Activated T-cell treated with anti-CD3 and anti-CD28 coated beads, Interleukin-2, amount 50 U/mL, for 24 hours (primary cell): ENCODE results near the gene ZNF276.
"Not testable (repeated sequence)": the region's sequence is repeated elsewhere in the genome, so short reads cannot be mapped to it uniquely, and the experiment has no call there.

ENCODE experiments used
- DNase-seq: peaks from one replicate; pipeline ENCODE4 v3.0.0-alpha.2; 2020
- H3K27ac Mint-ChIP-seq: 2 replicates; pipeline ENCODE4 v1.8.0; 2020; ENCODE audit warnings: mild to moderate bottlenecking, mixed read lengths
- H3K27me3 Mint-ChIP-seq: 2 replicates; pipeline ENCODE4 v1.8.0; 2020; ENCODE audit warnings: mixed read lengths
- H3K36me3 Mint-ChIP-seq: 2 replicates; pipeline ENCODE4 v1.8.0; 2020; ENCODE audit warnings: low read depth, mixed read lengths
- H3K4me1 Mint-ChIP-seq: 2 replicates; pipeline ENCODE4 v1.8.0; 2020; ENCODE audit warnings: low read depth, mixed read lengths
- H3K4me3 Mint-ChIP-seq: 2 replicates; pipeline ENCODE4 v1.8.0; 2020; ENCODE audit warnings: mild to moderate bottlenecking, moderate library complexity, mixed read lengths
- H3K9me3 Mint-ChIP-seq: 2 replicates; pipeline ENCODE4 v1.8.0; 2020; ENCODE audit warnings: mixed read lengths

The ZNF276 gene

DNA sequence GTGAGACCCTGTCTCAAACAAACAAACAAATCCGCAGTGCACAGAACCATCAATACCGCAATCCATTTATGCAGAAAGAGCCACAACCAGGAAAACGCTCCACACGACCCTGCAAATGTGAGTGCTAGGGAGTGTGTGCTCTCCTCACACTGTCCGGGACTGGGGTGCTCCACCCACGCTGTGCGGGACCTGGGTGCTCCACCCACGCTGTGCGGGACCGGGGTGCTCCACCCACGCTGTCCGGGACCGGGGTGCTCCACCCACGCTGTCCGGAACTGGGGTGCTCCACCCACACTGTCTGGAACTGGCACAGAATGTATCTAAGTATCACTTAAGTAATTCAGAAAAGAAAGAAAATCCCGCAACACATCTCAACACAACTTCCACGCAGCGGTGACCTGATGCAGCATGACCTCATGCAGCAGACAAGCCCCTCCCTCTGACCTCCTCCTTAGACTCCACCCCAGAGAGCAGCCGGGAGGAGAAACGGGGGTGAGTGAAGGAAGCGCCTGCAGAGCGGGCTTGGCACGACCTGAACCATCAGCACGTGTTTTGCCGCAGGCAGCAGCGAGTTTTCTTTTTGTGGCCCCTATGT, 38.5 kb downstream of the ZNF276 start:
- Mint-ChIP-seq H3K27ac (peak overlapping the region; percentile 86), H3K4me3 (no peak overlapping the region), H3K9me3 (no peaks in the 10 kb centered on the region), H3K36me3 (peaks cover 94% of the 10 kb centered on the region), H3K27me3 (no peaks in the 10 kb centered on the region), H3K4me1 (peaks cover 33% of the 10 kb centered on the region)
- DNase-seq = no peak

DNA sequence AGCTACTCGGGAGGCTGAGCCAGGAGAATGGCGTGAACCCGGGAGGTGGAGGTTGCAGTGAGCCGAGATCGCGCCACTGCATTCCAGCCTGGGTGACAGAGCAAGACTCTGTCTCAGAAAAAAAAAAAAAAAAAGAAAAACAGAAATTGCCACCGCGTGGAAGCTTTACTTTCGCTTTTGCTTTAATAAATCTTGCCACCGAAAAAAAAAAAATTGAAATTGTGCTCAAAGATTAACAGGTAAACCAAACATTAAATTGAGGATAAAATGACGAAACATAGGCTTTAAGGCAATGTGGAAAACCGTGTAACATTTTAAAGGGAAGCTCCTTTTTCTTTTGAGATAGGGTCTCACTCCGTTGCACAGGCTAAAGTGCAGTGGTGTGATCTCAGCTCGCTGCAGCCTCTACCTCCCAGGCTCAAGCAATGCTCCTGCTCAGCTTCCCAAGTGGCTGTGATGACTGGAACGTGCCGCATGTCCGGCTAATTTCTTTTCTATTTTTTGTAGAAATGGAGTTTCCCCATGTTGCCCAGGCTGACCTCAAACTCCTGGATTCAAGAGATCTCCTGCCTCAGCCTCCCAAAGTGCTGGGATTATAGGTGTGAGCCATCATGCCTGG, 40.1 kb downstream of the ZNF276 start:
- no peak for DNase-seq
- no peaks in the 10 kb centered on the region for H3K9me3 Mint-ChIP-seq
- peak overlapping the region; percentile 86 for H3K27ac Mint-ChIP-seq
- peak overlapping the region; percentile 73 for H3K4me3 Mint-ChIP-seq
- H3K36me3 Mint-ChIP-seq = peaks cover 92% of the 10 kb centered on the region
- H3K27me3 Mint-ChIP-seq = no peaks in the 10 kb centered on the region
- peaks cover 42% of the 10 kb centered on the region for H3K4me1 Mint-ChIP-seq

DNA sequence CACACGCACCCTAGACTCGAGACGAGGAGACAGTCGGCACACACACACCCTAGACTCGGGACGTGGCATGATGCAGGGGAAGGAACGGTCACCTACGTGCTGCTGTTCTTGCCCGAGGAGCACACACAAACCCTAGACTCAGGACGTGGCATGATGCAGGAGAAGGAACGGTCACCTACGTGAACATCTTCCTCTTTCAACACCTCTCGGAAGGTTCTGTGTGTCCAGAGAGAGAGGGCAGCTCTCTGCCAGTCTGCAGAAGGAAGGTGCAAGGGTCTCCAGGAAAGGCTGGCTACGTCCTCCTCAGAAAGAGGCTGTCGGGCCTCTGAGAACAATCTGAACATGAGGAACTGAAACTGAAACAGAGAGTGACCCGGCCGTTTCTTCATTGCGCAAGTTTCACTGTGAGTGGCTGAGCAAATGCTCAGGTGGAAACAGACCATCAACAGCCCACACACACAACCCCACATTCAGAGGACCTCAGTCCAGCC, 43.4 kb downstream of the ZNF276 start:
- Mint-ChIP-seq H3K36me3 (peaks cover 92% of the 10 kb centered on the region), H3K9me3 (no peaks in the 10 kb centered on the region), H3K4me3 (peak overlapping the region; percentile 45), H3K4me1 (peaks cover 50% of the 10 kb centered on the region), H3K27me3 (no peaks in the 10 kb centered on the region), H3K27ac (peak overlapping the region; percentile 77)
- peak; percentile 47 for DNase-seq

DNA sequence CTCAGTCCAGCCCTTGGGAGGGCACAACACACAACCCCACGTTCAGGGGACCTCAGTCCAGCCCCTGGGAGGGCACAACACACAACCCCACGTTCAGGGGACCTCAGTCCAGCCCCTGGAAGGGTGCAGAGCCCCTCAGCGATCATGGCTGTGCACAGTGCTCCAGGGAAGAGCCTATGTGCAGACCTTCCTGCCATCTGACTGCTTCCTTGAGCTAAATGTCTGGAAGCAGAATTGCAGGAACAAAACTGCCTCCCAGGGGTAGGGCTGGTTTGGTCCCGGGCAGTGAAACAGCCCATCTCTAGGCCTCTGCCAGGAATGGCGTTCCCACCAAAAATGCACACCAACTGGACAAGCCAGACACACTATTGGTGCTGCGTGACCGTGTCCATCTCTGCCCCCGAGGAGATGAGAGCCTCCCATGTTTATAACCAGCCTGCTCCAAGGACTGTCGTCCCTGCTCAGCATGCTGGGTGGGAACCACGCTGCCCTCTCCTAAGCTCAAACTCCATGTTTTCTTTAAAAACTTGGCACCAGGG, 44.0 kb downstream of the ZNF276 start:
- Mint-ChIP-seq H3K36me3 (peaks cover 92% of the 10 kb centered on the region), H3K27ac (peak overlapping the region; percentile 77), H3K27me3 (no peaks in the 10 kb centered on the region), H3K4me1 (peaks cover 44% of the 10 kb centered on the region), H3K9me3 (no peaks in the 10 kb centered on the region), H3K4me3 (no peak overlapping the region)
- DNase-seq = no peak

DNA sequence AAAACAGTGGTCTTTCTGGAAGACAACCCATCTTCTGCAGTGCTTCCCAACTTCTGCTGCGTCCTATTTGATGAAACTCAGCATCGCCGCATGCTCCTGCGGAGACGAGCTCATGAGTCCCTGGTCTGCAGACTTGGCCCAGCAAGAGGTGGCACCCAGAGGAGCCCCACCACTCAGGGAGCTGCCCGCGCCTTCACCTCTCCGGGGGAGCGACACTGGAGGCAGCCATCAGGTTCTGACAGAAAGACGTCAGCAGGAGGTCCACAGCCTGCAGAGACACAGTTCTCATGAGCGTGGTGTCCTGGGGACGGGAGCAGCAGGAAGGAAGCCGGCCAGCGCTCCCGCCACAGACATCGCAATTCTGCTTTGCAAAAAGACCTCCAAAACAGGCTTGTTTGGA, 49.0 kb downstream of the ZNF276 start:
- H3K27me3 Mint-ChIP-seq = no peaks in the 10 kb centered on the region
- peaks cover 13% of the 10 kb centered on the region for H3K4me1 Mint-ChIP-seq
- no peak for DNase-seq
- no peaks in the 10 kb centered on the region for H3K9me3 Mint-ChIP-seq
- peaks cover 96% of the 10 kb centered on the region for H3K36me3 Mint-ChIP-seq
- no peak overlapping the region for H3K4me3 Mint-ChIP-seq
- no peak overlapping the region for H3K27ac Mint-ChIP-seq

DNA sequence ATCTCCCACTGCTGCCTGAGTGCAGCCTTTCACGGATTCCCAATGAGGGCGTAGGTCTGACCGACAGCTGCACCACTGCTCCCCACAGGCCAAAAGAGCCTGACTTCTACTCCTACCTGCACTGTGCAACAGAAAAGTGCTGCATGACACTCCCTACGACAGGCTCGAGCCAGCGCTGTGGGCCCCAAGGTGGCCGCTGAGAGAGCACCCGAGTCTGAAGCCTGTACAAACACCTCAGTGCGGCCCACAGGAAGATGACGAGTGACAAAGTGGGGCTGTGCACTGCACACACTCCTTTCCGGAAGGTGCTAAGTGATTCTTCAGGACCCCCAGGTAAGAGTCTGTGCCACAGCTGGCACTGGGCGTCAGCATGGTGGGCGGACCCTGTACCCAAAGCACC, 53.9 kb downstream of the ZNF276 start:
- Mint-ChIP-seq H3K9me3 (no peaks in the 10 kb centered on the region), H3K4me3 (no peak overlapping the region), H3K27me3 (no peaks in the 10 kb centered on the region), H3K27ac (no peak overlapping the region), H3K36me3 (peaks cover 87% of the 10 kb centered on the region), H3K4me1 (no peaks in the 10 kb centered on the region)
- DNase-seq = no peak

DNA sequence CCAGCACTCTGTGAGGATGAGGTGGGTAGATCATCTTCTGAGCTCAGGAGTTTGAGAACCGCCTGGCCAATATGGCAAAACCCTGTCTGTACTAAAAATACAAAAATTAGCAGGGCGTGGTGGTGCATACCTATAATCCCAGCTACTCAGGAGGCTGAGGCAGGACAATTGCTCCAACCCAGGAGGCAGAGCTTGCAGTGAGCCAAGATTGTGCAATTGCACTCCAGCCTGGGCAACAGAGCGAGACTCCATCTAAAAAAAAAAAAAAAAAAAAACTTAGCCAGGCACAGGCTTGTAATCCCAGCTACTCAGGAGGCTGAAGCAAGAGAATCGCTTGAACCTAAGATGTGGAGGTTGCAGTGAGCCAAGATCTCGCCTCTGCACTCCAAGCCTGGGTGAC, 56.9 kb downstream of the ZNF276 start:
- H3K4me1 Mint-ChIP-seq, H3K9me3 Mint-ChIP-seq, H3K27ac Mint-ChIP-seq, H3K27me3 Mint-ChIP-seq, H3K4me3 Mint-ChIP-seq, DNase-seq: not testable (repeated sequence)
- H3K36me3 Mint-ChIP-seq = peaks cover 86% of the 10 kb centered on the region

DNA sequence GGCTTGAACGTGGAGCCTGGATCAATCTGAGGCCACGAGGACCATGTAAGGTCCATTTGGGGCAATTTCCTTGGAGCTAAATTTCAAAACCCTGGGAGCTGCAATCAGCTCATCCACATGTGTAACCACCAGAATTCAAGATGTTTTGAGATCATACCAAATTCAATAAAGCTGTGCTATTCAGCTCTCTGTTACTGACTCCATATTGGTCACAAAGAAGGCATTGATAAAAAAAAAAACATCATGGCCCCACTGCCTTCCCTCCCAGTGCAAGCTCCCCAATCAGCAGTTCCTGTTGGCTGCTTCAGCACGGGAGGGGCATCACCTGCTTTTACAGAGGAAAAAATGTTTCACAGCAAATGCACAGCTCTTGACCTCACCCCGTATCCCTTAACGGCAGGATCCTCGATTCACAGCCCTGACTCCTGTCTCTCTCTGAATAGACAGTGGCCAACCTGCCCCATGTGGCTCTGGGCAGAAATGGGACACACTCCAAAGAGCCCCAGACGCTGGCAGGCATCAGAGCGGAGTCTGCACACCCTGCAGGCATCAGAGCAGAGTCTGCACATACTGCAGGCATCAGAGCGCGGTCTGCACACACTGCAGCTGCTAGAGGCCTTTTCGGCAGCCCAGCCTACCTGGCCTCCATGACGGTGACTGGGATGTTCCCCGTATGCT, 58.0 kb downstream of the ZNF276 start:
- Mint-ChIP-seq H3K4me1 (peaks cover under 1% of the 10 kb centered on the region), H3K9me3 (no peaks in the 10 kb centered on the region), H3K36me3 (peaks cover 84% of the 10 kb centered on the region), H3K27me3 (no peaks in the 10 kb centered on the region), H3K27ac (no peak overlapping the region), H3K4me3 (no peak overlapping the region)
- DNase-seq = no peak

DNA sequence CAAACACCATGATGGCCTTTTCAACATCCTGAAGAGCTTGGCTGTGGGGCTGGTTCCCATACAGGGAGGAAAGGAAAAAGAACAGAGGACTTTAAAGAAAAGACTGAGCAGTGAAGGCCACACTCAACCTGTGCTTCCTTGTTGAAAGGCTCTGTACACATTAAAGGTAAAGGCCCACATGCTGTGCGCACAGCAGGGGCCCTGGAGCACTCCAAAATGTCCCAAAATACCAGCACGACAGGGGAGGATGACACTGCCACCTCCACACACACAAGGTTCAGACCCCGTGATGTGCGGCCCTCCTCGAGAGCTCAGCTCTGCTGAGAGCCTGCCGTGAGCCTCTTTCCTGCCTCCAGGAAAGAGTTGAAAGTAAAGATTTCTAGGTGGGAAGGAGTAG, 58.6 kb downstream of the ZNF276 start:
- H3K4me1 Mint-ChIP-seq = peaks cover 6% of the 10 kb centered on the region

DNA sequence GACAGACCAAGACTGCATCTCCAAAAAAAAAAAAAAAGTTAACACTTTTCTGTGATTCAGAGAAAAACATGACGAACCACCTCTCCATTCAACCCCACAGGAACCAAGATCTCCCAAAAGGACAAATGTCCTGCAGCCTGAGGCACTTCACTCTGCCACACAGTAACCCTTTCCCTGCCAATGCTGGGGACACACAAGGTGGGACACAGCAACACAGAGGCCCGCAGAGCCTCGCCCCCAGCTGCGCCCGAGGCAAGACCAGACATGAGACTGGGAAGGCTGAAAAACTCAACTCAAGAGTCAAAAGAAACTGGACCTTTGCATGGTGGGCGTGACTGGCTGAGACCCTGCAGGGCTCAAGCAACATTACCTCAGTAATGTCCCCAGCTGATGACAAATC, 61.2 kb downstream of the ZNF276 start:
- Mint-ChIP-seq H3K9me3 (no peaks in the 10 kb centered on the region), H3K4me3 (no peak overlapping the region), H3K4me1 (peaks cover 29% of the 10 kb centered on the region), H3K27me3 (no peaks in the 10 kb centered on the region), H3K27ac (no peak overlapping the region), H3K36me3 (peaks cover 94% of the 10 kb centered on the region)
- no peak for DNase-seq

More for the DNA sequence above, 58.6 kb downstream of the ZNF276 start:
- DNase-seq = no peak
- Mint-ChIP-seq H3K36me3 (peaks cover 85% of the 10 kb centered on the region), H3K9me3 (no peaks in the 10 kb centered on the region), H3K27ac (no peak overlapping the region), H3K27me3 (no peaks in the 10 kb centered on the region), H3K4me3 (no peak overlapping the region)

DNA sequence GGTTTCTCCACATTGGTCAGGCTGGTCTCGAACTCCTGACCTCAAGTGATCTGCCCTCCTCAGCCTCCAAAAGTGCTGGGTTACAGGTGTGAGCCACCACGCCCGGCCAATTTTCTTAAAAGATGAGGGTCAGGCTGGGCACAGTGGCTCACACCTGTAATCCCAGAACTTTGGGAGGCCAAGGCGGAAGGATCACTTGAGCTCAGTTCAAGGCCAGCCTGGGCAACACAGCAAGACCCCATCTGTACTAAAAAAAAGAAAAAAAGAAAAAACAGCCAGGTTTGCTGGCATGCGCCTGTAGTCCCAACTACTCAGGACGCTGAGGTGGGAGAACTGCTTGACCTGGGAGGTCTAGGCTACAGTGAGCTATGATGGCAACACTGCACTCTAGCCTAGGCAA, 62.6 kb downstream of the ZNF276 start:
- not testable (repeated sequence) for H3K27ac Mint-ChIP-seq, H3K27me3 Mint-ChIP-seq, H3K4me3 Mint-ChIP-seq, DNase-seq, H3K9me3 Mint-ChIP-seq
- H3K36me3 Mint-ChIP-seq = peaks cover 96% of the 10 kb centered on the region
- peaks cover 30% of the 10 kb centered on the region for H3K4me1 Mint-ChIP-seq

DNA sequence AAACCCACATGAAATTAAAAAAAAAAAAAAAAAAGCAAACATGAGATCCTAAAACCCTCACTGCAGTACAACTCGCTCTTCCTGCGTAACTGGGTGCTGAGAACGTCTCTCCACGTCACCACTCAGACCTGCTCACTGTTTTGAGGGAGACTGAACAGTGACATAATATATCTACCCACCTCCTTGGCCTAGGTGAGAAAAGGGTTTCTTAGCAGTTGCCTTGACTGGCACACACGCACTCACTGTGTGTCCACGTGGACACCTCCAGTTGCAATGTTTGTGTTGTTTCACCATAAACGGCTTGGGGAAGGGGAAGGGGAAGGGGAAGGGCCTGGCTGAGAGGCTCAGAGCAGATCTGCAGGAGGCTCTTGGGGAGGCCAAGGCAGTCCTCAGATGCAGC, 63.1 kb downstream of the ZNF276 start:
- H3K36me3 Mint-ChIP-seq = peaks cover 95% of the 10 kb centered on the region
- no peaks in the 10 kb centered on the region for H3K9me3 Mint-ChIP-seq
- peak; percentile 35 for DNase-seq
- H3K4me1 Mint-ChIP-seq = peaks cover 30% of the 10 kb centered on the region
- H3K27me3 Mint-ChIP-seq = no peaks in the 10 kb centered on the region
- H3K4me3 Mint-ChIP-seq = no peak overlapping the region
- H3K27ac Mint-ChIP-seq = no peak overlapping the region

DNA sequence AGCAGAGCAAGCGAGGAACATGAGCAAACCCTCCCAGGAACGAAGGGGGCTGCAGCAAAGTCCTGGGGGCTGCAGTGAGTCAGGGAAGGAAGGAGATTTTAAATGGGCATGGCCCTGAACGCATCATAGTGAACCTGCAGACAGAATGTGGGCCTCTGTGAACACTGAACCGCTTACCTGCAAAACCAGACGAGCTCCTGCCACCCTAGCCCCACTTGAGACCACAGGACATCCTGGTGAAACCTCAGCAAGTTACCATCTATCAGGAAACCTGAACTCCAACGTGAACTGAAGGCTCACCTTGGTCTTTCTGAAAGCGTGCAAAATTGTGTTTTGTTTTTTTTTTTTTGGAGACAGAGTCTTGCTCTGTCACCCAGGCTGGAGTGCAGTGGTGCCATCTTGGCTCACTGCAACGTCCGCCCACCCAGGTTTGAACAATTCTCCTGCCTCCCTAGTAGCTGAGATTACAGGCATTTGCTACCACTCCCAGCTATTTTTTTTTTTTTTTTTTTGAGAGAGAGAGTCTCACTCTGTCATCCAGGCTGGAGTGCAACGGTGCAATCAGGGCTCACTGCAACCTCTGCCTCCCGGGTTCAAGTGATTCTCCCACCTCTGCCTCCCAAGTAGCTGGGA, 64.3 kb downstream of the ZNF276 start:
- Mint-ChIP-seq H3K27me3 (no peaks in the 10 kb centered on the region), H3K4me1 (peaks cover 30% of the 10 kb centered on the region), H3K27ac (no peak overlapping the region), H3K4me3 (no peak overlapping the region), H3K9me3 (no peaks in the 10 kb centered on the region), H3K36me3 (peaks cover 93% of the 10 kb centered on the region)
- DNase-seq = no peak

DNA sequence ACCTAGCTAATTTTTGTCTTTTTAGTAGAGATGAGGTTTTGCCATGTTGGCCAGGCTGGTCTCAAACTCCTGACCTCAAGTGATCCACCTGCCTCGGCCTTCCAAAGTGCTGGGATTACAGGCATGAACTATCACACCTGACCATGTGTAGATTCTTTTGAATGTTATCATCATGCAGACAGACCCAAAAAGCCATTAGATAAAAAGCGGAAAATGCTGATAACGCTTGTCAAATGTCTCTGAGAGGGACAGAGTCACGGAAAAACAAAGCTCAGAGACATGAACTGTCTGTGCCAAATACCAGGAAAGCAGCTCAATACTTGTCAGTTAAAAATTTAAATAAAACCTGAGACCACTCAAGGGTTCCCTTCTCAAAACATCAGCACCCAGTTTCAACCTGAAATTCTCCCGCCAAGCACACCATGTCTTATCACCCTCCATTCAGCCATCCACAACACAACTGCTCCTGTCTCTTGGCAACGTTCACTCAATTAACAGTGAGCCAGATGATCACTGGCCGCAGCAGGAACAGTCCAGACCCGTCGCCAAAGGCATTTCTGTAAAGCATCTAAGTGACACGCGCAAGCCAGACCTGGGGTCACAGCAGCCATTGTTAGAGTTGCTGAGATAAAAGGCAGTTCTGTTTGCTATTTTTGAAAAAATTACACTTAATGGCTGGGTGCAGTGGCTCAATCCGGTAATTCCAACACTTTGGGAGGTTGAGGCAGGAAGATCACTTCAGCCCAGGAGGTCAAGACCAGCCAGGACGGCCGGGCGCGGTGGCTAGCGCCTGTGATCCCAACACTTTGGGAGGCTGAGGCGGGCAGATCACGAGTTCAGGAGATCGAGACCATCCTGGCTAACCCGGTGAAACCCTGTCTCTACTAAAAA, 65.4 kb downstream of the ZNF276 start:
- Mint-ChIP-seq H3K4me3 (no peak overlapping the region), H3K27me3 (no peaks in the 10 kb centered on the region), H3K36me3 (peaks cover 95% of the 10 kb centered on the region), H3K9me3 (no peaks in the 10 kb centered on the region), H3K4me1 (peaks cover 30% of the 10 kb centered on the region), H3K27ac (peak overlapping the region; percentile 60)
- no peak for DNase-seq
